Activated naive CD8-positive, alpha-beta T cell (primary cell): Measurements from ENCODE around the gene OR1J2.
"Not testable (repeated sequence)": the region's sequence is repeated elsewhere in the genome, so short reads cannot be mapped to it uniquely, and the experiment has no call there.

Source experiments
- H3K27ac Mint-ChIP-seq: one replicate; pipeline ENCODE4 v1.8.0; 2021; ENCODE audit warnings: mixed read lengths
- H3K27me3 Mint-ChIP-seq: one replicate; pipeline ENCODE4 v1.8.0; 2021; ENCODE audit warnings: mixed read lengths
- H3K36me3 Mint-ChIP-seq: one replicate; pipeline ENCODE4 v1.8.0; 2021; ENCODE audit warnings: mixed read lengths
- H3K4me1 Mint-ChIP-seq: one replicate; pipeline ENCODE4 v1.8.0; 2021; ENCODE audit warnings: low read depth, mixed read lengths
- H3K4me3 Mint-ChIP-seq: one replicate; pipeline ENCODE4 v1.8.0; 2021; ENCODE audit warnings: mild to moderate bottlenecking, mixed read lengths
- H3K9me3 Mint-ChIP-seq: one replicate; pipeline ENCODE4 v1.8.0; 2021; ENCODE audit warnings: low read depth, mixed read lengths

Gene OR1J2

DNA sequence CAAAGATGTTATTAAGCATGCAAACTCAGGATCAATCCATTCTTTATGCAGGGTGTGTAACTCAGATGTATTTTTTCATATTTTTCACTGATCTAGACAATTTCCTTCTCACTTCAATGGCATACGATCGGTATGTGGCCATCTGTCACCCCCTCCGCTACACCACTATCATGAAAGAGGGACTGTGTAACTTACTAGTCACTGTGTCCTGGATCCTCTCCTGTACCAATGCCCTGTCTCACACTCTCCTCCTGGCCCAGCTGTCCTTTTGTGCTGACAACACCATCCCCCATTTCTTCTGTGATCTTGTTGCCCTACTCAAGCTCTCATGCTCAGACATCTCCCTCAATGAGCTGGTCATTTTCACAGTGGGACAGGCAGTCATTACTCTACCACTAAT is 8.8 kb downstream of the OR1J2 start:
- H3K36me3 Mint-ChIP-seq: no peaks in the 10 kb centered on the region

DNA sequence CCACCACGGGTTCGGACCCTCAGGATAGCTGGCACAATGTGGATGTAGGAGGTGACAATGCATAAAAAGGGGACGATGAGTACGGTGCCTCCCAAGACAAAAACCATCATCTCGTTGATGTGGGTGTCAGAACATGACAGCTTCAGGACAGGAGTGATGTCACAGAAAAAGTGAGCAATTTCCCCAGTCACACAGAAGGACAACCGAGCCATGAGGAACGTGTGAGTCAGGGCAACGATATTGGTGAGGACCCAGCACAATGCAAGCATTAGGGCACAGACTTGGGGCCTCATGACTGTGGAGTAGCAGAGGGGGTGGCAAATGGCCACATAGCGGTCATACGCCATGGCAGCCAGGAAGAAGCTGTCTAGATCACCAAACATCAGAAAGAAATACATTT is 16.0 kb downstream of the OR1J2 start:
- Mint-ChIP-seq H3K36me3 (no peaks in the 10 kb centered on the region), H3K9me3 (no peaks in the 10 kb centered on the region), H3K27ac (peak overlapping the region; percentile 59), H3K4me3 (no peak overlapping the region), H3K4me1 (peaks cover 7% of the 10 kb centered on the region), H3K27me3 (peaks cover 11% of the 10 kb centered on the region)

More for the DNA sequence above, 8.8 kb downstream of the OR1J2 start:
- Mint-ChIP-seq H3K4me3 (no peak overlapping the region), H3K27ac (no peak overlapping the region), H3K4me1 (no peaks in the 10 kb centered on the region), H3K27me3 (peaks cover 8% of the 10 kb centered on the region), H3K9me3 (no peaks in the 10 kb centered on the region)

DNA sequence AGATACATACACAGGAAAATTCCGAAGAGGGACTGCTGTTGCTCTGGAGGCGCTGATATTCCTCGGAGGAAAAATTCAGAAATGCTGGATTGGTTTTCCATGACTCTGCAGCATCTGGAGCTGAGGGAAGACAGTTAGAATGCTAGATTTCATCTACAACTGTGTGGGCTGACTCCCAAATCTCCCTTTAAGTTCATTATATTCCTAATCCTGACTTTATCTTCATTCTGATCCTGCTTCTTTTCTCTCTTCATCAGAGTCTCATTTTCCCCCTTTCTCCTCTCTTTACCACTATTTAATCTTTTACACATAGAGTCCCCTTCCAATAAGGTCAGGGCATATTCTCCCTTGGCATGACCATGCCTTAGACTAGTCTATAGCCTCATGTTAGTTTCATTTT is 16.6 kb downstream of the OR1J2 start, which contains the start of gene OR1N1:
OR1N1 (minus strand) TSS at position 101 of the 400 bp plus-strand sequence; CDS start at position 101, 0 bp downstream.
- Mint-ChIP-seq H3K27me3 (peaks cover 9% of the 10 kb centered on the region), H3K9me3 (no peaks in the 10 kb centered on the region), H3K4me1 (peaks cover 7% of the 10 kb centered on the region), H3K36me3 (no peaks in the 10 kb centered on the region), H3K27ac (peak within 1 kb of the TSS; percentile 59), H3K4me3 (no peak within 1 kb of the TSS)

DNA sequence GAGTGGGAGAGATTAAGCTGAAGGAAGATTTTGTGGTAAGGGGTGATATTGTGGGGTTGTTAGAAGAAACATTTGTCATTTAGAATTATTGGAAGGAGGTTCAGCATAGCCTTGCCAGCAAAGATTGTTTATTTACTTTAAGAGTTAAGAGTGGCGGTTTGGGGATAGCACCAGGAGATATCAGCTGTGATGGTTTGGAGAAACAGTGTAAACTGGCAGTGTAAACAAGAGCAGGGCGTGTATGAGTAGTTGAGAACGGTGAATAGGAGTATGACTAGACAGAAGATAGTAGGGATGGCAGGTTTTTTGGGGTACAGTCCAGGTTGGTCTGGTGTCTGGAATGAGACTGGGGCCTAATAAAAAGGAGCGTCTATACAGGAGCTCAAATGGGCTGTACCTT is 20.6 kb downstream of the OR1J2 start:
- not testable (repeated sequence) for H3K27ac Mint-ChIP-seq, H3K4me3 Mint-ChIP-seq, H3K27me3 Mint-ChIP-seq, H3K36me3 Mint-ChIP-seq, H3K4me1 Mint-ChIP-seq, H3K9me3 Mint-ChIP-seq

DNA sequence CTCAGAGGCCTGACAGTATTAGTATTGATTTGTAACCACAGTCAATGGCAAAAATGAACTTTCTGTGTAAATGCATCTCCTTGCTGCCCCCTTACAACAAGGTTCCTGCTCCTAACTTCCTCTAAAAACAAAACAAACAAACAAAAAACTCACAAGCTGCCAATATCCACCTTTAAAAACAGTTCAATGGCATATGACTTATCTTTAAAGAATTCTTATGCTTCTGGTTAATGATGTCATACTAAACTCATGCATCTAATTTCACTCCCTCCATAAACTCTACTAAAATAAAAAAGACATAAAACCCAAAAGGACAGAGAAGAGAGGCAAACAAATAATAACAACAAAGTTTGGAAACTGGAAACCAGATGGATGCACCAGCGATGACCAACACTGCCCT is 25.5 kb downstream of the OR1J2 start:
- Mint-ChIP-seq H3K4me1 (no peaks in the 10 kb centered on the region), H3K36me3 (no peaks in the 10 kb centered on the region), H3K27ac (no peak overlapping the region), H3K27me3 (no peaks in the 10 kb centered on the region), H3K9me3 (peaks cover 3% of the 10 kb centered on the region), H3K4me3 (no peak overlapping the region)

DNA sequence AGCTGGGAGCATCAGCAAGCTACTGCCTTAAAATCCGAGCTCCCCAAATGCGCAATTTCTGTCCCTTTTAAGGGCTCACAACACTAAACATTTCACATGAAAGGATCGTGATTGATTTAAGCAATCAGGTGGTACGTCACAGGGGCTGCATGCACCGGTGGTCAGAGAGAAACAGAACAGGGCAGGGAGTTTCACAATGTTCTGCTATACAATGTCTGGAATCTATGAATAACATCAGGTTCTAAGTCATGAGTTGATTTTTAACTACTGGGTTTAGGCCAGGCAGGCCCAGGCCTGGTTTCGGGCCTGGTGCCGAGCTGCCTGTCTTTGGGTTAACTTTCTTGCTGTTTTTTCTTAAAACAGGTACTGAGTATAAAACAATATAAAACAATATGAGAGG is 26.5 kb downstream of the OR1J2 start:
- not testable (repeated sequence) for H3K27me3 Mint-ChIP-seq, H3K27ac Mint-ChIP-seq, H3K4me3 Mint-ChIP-seq, H3K4me1 Mint-ChIP-seq, H3K36me3 Mint-ChIP-seq, H3K9me3 Mint-ChIP-seq

DNA sequence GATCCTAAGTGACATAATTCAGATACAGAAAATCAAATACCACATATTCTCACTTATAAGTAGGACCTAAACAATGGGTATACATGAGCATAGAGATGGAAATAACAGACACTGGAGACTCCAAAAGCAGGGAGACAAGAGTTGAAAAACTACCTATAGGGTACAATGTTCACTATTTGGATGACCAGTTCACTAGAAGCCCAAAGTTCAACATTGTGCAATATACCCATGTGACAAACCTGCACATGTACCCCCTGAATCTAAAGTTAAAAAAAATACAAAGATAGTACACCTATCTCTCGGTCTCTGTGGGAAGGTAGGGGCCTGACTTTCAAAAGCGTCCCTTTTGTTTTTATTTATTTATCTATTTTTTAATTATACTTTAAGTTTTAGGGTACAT is 28.2 kb downstream of the OR1J2 start:
- no peak overlapping the region for H3K4me3 Mint-ChIP-seq
- H3K9me3 Mint-ChIP-seq: peaks cover 3% of the 10 kb centered on the region
- H3K27me3 Mint-ChIP-seq: no peaks in the 10 kb centered on the region
- H3K36me3 Mint-ChIP-seq: no peaks in the 10 kb centered on the region
- no peak overlapping the region for H3K27ac Mint-ChIP-seq
- no peaks in the 10 kb centered on the region for H3K4me1 Mint-ChIP-seq

DNA sequence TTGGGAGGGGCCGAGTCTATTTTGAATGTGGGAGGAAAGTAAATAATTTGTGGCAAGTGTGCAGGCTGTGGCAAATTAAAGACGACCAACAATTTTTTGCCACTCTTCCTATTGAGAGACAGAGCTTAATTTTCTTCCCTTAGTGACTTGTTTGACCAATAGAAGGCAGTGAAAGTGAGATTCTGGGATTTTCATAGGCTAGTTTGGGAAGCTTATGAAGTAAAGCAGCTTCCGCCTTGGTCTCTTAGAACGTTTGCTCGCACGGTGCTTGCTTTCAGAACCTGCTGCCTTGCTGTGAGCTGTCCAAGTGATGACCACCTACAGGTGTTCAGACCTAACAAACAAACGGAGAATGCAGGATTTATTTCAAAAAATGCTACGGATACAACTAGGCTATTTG is 35.6 kb downstream of the OR1J2 start:
- H3K9me3 Mint-ChIP-seq: peaks cover 6% of the 10 kb centered on the region
- H3K27ac Mint-ChIP-seq: no peak overlapping the region
- peaks cover 1% of the 10 kb centered on the region for H3K27me3 Mint-ChIP-seq
- H3K4me1 Mint-ChIP-seq: no peaks in the 10 kb centered on the region
- peaks cover 3% of the 10 kb centered on the region for H3K36me3 Mint-ChIP-seq
- H3K4me3 Mint-ChIP-seq: no peak overlapping the region

DNA sequence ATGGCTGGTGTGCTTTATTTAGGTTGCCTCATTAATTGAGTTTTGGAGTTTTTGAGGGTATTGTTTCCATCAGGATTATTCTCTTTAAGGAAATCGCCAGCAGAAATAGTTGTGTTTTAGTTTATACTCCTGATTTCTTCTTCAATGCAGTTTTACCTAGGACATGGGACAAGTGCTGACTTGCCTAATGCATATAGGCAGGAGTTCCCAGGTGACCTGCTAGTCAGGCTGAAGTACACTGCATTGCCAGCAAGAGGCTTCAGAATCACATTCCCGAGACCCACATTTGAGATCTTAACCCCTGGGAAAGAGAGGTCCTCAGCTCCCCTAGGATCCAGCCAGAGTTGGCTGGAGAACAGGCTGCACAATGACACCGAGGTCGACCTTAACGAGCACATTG is 40.8 kb downstream of the OR1J2 start:
- no peaks in the 10 kb centered on the region for H3K4me1 Mint-ChIP-seq
- H3K4me3 Mint-ChIP-seq: no peak overlapping the region
- peaks cover 3% of the 10 kb centered on the region for H3K36me3 Mint-ChIP-seq
- H3K27ac Mint-ChIP-seq: no peak overlapping the region
- H3K9me3 Mint-ChIP-seq: peaks cover 6% of the 10 kb centered on the region
- peaks cover 4% of the 10 kb centered on the region for H3K27me3 Mint-ChIP-seq

DNA sequence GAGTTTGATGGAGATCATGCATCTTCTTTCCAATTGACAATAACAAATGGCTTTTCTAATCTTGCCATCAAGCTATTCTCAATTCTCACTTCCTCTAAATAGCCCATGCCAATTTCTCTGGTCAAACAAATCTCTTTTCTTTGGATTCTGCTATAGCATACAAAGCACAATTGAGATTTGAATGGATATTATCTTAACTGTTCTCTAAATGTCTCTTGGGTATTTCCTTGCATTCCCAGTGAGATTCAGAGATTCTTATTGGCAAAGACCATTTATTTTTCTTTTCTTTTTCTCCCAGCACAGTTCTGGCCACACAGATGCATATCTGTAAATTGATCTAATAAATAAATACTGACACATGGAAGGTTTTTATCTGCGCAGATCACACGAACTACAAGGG is 42.2 kb downstream of the OR1J2 start, which contains the start of gene OR1N2:
OR1N2 (plus strand) TSS at position 301 of the 400 bp plus-strand sequence. CDS start 100 bp downstream, outside the sequence.
- peaks cover 3% of the 10 kb centered on the region for H3K36me3 Mint-ChIP-seq
- H3K9me3 Mint-ChIP-seq: peaks cover 6% of the 10 kb centered on the region
- H3K4me1 Mint-ChIP-seq: no peaks in the 10 kb centered on the region
- no peak within 1 kb of the TSS for H3K27ac Mint-ChIP-seq
- peaks cover 4% of the 10 kb centered on the region for H3K27me3 Mint-ChIP-seq
- H3K4me3 Mint-ChIP-seq: no peak within 1 kb of the TSS
